Panc1 (cell line): ENCODE data around the gene ANKK1. TPM values are rescaled to one million over a fixed set of nuclear protein-coding genes. Genes with fewer than 3 reads are reported as not detected.

Experiments
- ATAC-seq: fragments of 200-7000 bp; cut with Tn5 transposase; 2 replicates; pipeline ENCODE4 v1.9.1; 2020; ENCODE audit warnings: mild to moderate bottlenecking, moderate library complexity
- Bru-seq: library from RNA; stranded (reverse); fragments of 400-500 nt; gene quantifications from one replicate; lab custom pipeline; 2021; lab: Mats Ljungman, UMichigan
- BruChase-seq, 2 experiments: library from RNA; stranded (reverse); fragments of 400-500 nt; gene quantifications; one replicate each; lab custom pipeline; 2021; lab: Mats Ljungman, UMichigan
- BruUV-seq: library from RNA; stranded (reverse); fragments of 400-500 nt; replicated peaks from 2 replicates; lab custom pipeline; 2021; lab: Mats Ljungman, UMichigan
- CTCF ChIA-PET: fragments of 300-600 bp; sonication (Branson Sonifier 250); formaldehyde crosslinking; loops from one replicate; lab custom pipeline; 2022; ENCODE audit warnings: antibody characterized with exemption; lab: Charles Lee
- POLR2A ChIA-PET: fragments of 300-600 bp; sonication (Branson Sonifier 250); formaldehyde crosslinking; loops from one replicate; lab custom pipeline; 2022; ENCODE audit warnings: antibody characterized with exemption; lab: Charles Lee
- DNase-seq: peaks from one replicate; pipeline ENCODE4 v3.0.0-alpha.2; 2010; ENCODE audit warnings: low read depth, low spot score
- H3K27ac ChIP-seq: 2 replicates; pipeline ENCODE4 v1.5.1; 2011; ENCODE audit warnings: mild to moderate bottlenecking, low read length, inconsistent platforms
- H3K27me3 ChIP-seq: fragments of 200-500 bp; sonication (Bioruptor generic); 2 replicates; pipeline ENCODE4 v1.6.0; 2014; ENCODE audit warnings: low read length, inconsistent platforms; ENCODE audit not compliant: control insufficient read depth, insufficient read depth
- H3K36me3 ChIP-seq: fragments of 200-500 bp; sonication (Bioruptor generic); 2 replicates; pipeline ENCODE4 v1.5.1; 2014; ENCODE audit warnings: inconsistent platforms, mild to moderate bottlenecking, low read length, moderate library complexity; ENCODE audit not compliant: control insufficient read depth, insufficient read depth
- H3K4me1 ChIP-seq: 2 replicates; pipeline ENCODE4 v1.5.1; 2011; ENCODE audit warnings: inconsistent platforms, mild to moderate bottlenecking, low read length, moderate library complexity; ENCODE audit not compliant: control insufficient read depth, insufficient read depth
- H3K4me3 ChIP-seq, 2 experiments: 2 replicates each; pipeline ENCODE4 v1.5.1; 2011 to 2012; ENCODE audit warnings: low read depth in 2 of 2, low read length in 2 of 2, mild to moderate bottlenecking in 2 of 2, inconsistent platforms in 1 of 2, moderate library complexity in 1 of 2
- H3K9me3 ChIP-seq: fragments of 200-500 bp; sonication (Bioruptor generic); 2 replicates; pipeline ENCODE4 v1.5.1; 2014; ENCODE audit warnings: low read depth, mild to moderate bottlenecking, inconsistent platforms, low read length, moderate library complexity; ENCODE audit not compliant: control insufficient read depth, insufficient read depth
- POLR2AphosphoS5 ChIP-seq: IDR thresholded peaks from 2 replicates; pipeline ENCODE4 v1.6.1; 2012; ENCODE audit warnings: mild to moderate bottlenecking, low read depth, low read length, moderate library complexity
- SIN3A ChIP-seq: IDR thresholded peaks from 2 replicates; pipeline ENCODE4 v1.6.1; 2012; ENCODE audit warnings: low read depth, mild to moderate bottlenecking, low read length, moderate library complexity, borderline replicate concordance; ENCODE audit not compliant: insufficient read depth
- TCF7L2 ChIP-seq: IDR thresholded peaks from 2 replicates; pipeline ENCODE4 v1.6.1; 2011; ENCODE audit warnings: mild to moderate bottlenecking, low read depth, low read length, inconsistent platforms
- in situ Hi-C: cut with HindIII; loops from 2 replicates; pipeline ENCODE4 v1.10.0; 2016; ENCODE audit warnings: low sequenced_read_pairs, low pct_unique_long_range_greater_than_20kb
- intact Hi-C: fragments of 100-400 bp; cut with micrococcal nuclease; formaldehyde crosslinking; loops from one replicate; pipeline ENCODE4 v1.10.0; 2022; ENCODE audit not compliant: unreplicated experiment
- long read RNA-seq: library from polyadenylated mRNA; unstranded; transcript quantifications from one replicate; pipeline ENCODE4 v2.0.0, GENCODE V29; 2021; ENCODE audit not compliant: unreplicated experiment
- polyA plus RNA-seq: library from polyadenylated mRNA; unstranded; fragments of >200 nt; gene quantifications from one replicate; pipeline ENCODE4 v1.2.1, GENCODE V29; 2012; ENCODE audit warnings: missing spikeins; ENCODE audit not compliant: insufficient read length
- total RNA-seq: library from RNA; stranded (reverse); gene quantifications from one replicate; pipeline ENCODE4 v1.2.1, GENCODE V29; 2021; ENCODE audit not compliant: unreplicated experiment
- TF ChIP-seq, protein P1 (sequence below), 2 experiments: IDR thresholded peaks; 2 replicates each; pipeline ENCODE4 v1.6.1; 2011 to 2012; ENCODE audit warnings: low read depth in 2 of 2, control low read depth in 1 of 2, low read length in 1 of 2, mild to moderate bottlenecking in 1 of 2, moderate library complexity in 1 of 2; ENCODE audit not compliant: insufficient read depth in 1 of 2
- TF ChIP-seq, protein P2 (sequence below): fragments of 450-650 bp; IDR thresholded peaks from 2 replicates; pipeline ENCODE4 v1.5.1; 2017; ENCODE audit warnings: mild to moderate bottlenecking

ANKK1 gene, protein sequence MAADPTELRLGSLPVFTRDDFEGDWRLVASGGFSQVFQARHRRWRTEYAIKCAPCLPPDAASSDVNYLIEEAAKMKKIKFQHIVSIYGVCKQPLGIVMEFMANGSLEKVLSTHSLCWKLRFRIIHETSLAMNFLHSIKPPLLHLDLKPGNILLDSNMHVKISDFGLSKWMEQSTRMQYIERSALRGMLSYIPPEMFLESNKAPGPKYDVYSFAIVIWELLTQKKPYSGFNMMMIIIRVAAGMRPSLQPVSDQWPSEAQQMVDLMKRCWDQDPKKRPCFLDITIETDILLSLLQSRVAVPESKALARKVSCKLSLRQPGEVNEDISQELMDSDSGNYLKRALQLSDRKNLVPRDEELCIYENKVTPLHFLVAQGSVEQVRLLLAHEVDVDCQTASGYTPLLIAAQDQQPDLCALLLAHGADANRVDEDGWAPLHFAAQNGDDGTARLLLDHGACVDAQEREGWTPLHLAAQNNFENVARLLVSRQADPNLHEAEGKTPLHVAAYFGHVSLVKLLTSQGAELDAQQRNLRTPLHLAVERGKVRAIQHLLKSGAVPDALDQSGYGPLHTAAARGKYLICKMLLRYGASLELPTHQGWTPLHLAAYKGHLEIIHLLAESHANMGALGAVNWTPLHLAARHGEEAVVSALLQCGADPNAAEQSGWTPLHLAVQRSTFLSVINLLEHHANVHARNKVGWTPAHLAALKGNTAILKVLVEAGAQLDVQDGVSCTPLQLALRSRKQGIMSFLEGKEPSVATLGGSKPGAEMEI
- total RNA-seq (0.08 TPM), Bru-seq, nascent RNA (percentile 20 among the genes with signal in this experiment), BruChase-seq, experiment 1, labeled RNA remaining after a 2-hour chase (percentile 24 among the genes with signal in this experiment), BruChase-seq, experiment 2, labeled RNA remaining after a 6-hour chase (percentile 24 among the genes with signal in this experiment)
- polyA plus RNA-seq = 0.23 TPM
- long read RNA-seq = 0 reads

DNA sequence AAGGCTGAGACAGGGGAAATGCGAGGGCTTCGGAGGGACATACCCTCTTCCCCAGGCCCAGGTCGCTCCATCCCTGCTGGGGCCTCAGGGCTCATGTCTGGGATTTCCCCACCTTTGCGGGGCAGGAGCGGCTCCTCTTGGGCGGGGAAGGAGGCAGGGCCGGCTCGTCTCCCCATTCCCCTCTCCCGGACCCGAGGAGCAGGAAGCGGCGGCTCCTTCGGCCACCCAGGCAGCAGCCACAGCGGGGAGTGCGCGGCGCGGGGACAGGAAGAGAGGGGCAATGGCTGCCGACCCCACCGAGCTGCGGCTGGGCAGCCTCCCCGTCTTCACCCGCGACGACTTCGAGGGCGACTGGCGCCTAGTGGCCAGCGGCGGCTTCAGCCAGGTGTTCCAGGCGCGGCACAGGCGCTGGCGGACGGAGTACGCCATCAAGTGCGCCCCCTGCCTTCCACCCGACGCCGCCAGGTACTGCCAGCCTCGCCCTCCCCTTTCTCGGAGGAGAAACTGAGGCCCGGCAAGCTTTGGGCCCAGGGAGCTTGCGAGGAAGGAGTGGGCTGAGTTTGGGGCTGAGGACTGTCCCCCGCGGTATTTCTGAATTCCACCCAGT is at the start of gene ANKK1:
TSS of gene ANKK1 (plus strand) at position 175 of the 607 bp plus-strand sequence. CDS start at position 281, 106 bp downstream.
- BruUV-seq = no TSS peak
- intact Hi-C loops (no loop called here), in situ Hi-C loops (no loop called here)
- no peaks in the 10 kb centered on the region for H3K9me3 ChIP-seq
- ATAC-seq = peak; percentile 67
- ChIA-PET CTCF (interaction anchor here (0.6 kb wide), 1 partner anchor 94 kb away, joined by 3 read pairs; no protein-coding TSS in a partner anchor), POLR2A (no interaction called here)
- H3K4me1 ChIP-seq = peaks cover 5% of the 10 kb centered on the region; the same call in 1 of the 2 replicates
- no peak within 1 kb of the TSS for H3K27ac ChIP-seq
- no peaks in the 10 kb centered on the region for H3K36me3 ChIP-seq
- H3K4me3 ChIP-seq = peak within 1 kb of the TSS in 1 of 2 experiments; percentile 15; a peak in 3 of 4 replicates
- peaks cover 6% of the 10 kb centered on the region; the same call in 1 of the 2 replicates for H3K27me3 ChIP-seq
- TF ChIP-seq, protein P1, sequence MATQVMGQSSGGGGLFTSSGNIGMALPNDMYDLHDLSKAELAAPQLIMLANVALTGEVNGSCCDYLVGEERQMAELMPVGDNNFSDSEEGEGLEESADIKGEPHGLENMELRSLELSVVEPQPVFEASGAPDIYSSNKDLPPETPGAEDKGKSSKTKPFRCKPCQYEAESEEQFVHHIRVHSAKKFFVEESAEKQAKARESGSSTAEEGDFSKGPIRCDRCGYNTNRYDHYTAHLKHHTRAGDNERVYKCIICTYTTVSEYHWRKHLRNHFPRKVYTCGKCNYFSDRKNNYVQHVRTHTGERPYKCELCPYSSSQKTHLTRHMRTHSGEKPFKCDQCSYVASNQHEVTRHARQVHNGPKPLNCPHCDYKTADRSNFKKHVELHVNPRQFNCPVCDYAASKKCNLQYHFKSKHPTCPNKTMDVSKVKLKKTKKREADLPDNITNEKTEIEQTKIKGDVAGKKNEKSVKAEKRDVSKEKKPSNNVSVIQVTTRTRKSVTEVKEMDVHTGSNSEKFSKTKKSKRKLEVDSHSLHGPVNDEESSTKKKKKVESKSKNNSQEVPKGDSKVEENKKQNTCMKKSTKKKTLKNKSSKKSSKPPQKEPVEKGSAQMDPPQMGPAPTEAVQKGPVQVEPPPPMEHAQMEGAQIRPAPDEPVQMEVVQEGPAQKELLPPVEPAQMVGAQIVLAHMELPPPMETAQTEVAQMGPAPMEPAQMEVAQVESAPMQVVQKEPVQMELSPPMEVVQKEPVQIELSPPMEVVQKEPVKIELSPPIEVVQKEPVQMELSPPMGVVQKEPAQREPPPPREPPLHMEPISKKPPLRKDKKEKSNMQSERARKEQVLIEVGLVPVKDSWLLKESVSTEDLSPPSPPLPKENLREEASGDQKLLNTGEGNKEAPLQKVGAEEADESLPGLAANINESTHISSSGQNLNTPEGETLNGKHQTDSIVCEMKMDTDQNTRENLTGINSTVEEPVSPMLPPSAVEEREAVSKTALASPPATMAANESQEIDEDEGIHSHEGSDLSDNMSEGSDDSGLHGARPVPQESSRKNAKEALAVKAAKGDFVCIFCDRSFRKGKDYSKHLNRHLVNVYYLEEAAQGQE (IDR thresholded peaks at IDR 0.05; ENCODE audit: insufficient read depth in 1 of 2, low read depth in 2 of 2, low read length in 1 of 2) = no peak
- TF ChIP-seq, protein P2, sequence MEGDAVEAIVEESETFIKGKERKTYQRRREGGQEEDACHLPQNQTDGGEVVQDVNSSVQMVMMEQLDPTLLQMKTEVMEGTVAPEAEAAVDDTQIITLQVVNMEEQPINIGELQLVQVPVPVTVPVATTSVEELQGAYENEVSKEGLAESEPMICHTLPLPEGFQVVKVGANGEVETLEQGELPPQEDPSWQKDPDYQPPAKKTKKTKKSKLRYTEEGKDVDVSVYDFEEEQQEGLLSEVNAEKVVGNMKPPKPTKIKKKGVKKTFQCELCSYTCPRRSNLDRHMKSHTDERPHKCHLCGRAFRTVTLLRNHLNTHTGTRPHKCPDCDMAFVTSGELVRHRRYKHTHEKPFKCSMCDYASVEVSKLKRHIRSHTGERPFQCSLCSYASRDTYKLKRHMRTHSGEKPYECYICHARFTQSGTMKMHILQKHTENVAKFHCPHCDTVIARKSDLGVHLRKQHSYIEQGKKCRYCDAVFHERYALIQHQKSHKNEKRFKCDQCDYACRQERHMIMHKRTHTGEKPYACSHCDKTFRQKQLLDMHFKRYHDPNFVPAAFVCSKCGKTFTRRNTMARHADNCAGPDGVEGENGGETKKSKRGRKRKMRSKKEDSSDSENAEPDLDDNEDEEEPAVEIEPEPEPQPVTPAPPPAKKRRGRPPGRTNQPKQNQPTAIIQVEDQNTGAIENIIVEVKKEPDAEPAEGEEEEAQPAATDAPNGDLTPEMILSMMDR = peak; percentile 65; the same call in 1 of the 2 replicates
- no peak for DNase-seq

DNA sequence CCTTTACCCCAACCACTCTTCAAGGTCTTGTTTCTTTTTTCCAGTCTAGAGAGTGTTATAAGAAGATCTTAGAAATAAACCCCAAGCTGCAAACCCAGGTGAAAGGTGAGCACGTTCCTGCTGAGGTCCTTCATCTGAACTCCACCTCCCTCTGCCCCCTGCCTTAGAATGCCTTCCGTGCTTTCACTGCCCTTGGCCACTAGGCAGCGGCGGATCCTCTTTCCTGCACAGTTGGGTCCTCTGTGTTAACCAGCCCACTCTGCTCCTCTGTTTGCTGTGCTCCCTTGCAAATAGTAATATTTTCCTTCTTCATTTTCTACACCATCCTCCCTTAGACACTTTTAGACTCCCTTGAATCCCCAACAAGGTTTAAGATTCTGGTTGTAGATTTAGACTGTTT is 48.8 kb upstream of the ANKK1 start:
- Histone ChIP-seq H3K36me3 (no peaks in the 10 kb centered on the region), H3K4me1 (no peaks in the 10 kb centered on the region), H3K9me3 (no peaks in the 10 kb centered on the region), H3K27me3 (no peaks in the 10 kb centered on the region), H3K27ac (no peak overlapping the region), H3K4me3 (no peak overlapping the region)
- intact Hi-C loops = no loop called here
- CTCF ChIA-PET = no interaction called here
- in situ Hi-C loops = no loop called here
- no peak for TF ChIP-seq SIN3A
- no peak for TF ChIP-seq POLR2AphosphoS5
- TF ChIP-seq, protein P2 = no peak
- no peak for TF ChIP-seq TCF7L2
- TF ChIP-seq, protein P1 (IDR thresholded peaks at IDR 0.05; ENCODE audit: insufficient read depth in 1 of 2, low read depth in 2 of 2, low read length in 1 of 2) = no peak
- POLR2A ChIA-PET = no interaction called here
- BruUV-seq = no TSS peak
- ATAC-seq (no peak), DNase-seq (no peak)
